Measurements from ENCODE around the gene PMEL. TPM values are rescaled to one million over a fixed set of nuclear protein-coding genes. Genes with fewer than 3 reads are reported as not detected.

PMEL gene
- polyA plus RNA-seq, 1 donor (not counting 4 experiments of a cell fraction or from before 2014, with no cell fraction given), result 1.3 TPM

DNA sequence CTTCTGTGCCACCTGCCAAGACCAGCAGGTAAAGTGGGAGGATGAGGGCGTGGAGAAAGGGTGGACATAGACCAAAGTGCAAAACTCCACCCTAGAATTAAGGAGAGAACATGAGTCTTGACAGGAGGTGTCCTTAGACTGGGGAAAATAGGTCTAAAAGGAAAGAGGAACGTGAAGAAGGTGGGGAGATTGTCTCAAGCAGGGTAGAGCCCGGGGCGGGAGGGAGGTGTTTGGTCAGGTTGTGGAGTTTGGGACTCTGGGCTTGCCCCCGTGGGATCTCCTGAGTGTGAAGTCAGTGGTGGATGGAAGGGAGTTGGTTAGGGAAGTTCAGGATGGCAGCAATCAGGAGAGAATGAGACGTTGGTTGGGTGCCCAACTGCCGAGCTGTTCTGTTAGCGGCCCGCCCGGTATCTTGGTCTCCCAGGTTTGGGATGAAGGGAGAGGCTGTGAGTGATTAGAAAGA lies 34.5 kb downstream of the PMEL start:
- no peaks in the 10 kb centered on the region for H4K20me1 ChIP-seq (ENCODE audit: control insufficient read depth, extremely low read depth, insufficient read depth, low read length)
- FAIRE-seq (no peak), DNase-seq (ENCODE audit: low read depth, low spot score) (no peak)
- H2AFZ ChIP-seq (ENCODE audit: control insufficient read depth, low read length), result peak overlapping the region; percentile 16
- peak overlapping the region; percentile 86 for H3K9ac ChIP-seq (ENCODE audit: control insufficient read depth, extremely low read depth, insufficient read depth, low read length)
- dilution Hi-C loops (cut with MboI; ENCODE audit: extremely low pct_ligation_motif_present, low sequenced_read_pairs), result no loop called here
- TF ChIP-seq, protein P1, sequence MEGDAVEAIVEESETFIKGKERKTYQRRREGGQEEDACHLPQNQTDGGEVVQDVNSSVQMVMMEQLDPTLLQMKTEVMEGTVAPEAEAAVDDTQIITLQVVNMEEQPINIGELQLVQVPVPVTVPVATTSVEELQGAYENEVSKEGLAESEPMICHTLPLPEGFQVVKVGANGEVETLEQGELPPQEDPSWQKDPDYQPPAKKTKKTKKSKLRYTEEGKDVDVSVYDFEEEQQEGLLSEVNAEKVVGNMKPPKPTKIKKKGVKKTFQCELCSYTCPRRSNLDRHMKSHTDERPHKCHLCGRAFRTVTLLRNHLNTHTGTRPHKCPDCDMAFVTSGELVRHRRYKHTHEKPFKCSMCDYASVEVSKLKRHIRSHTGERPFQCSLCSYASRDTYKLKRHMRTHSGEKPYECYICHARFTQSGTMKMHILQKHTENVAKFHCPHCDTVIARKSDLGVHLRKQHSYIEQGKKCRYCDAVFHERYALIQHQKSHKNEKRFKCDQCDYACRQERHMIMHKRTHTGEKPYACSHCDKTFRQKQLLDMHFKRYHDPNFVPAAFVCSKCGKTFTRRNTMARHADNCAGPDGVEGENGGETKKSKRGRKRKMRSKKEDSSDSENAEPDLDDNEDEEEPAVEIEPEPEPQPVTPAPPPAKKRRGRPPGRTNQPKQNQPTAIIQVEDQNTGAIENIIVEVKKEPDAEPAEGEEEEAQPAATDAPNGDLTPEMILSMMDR (optimal IDR thresholded peaks at IDR 0.05 in 1 of 3, IDR thresholded peaks at IDR 0.05 in 1 of 3, conservative IDR thresholded peaks at IDR 0.05 in 1 of 3; ENCODE audit: extremely low read depth in 1 of 3, insufficient read depth in 2 of 3, low read length in 3 of 3), result no peak
- no peak for TF ChIP-seq EZH2 (IDR thresholded peaks at IDR 0.05; ENCODE audit: low read length)
- H3K79me2 ChIP-seq (ENCODE audit: control insufficient read depth, insufficient read depth, low read length), result peaks cover 46% of the 10 kb centered on the region
- no peaks in the 10 kb centered on the region for H3K9me1 ChIP-seq (ENCODE audit: control insufficient read depth, extremely low read depth, insufficient read depth, low read length)
- H3K4me3 ChIP-seq (ENCODE audit: control insufficient read depth in 2 of 3, extremely low read depth in 1 of 3, insufficient read depth in 2 of 3, low read depth in 1 of 3, low read length in 3 of 3), result peak overlapping the region; percentile 52 to 92 (median 83)
- H3K9me3 ChIP-seq (ENCODE audit: control insufficient read depth, low read depth, low read length), result no peaks in the 10 kb centered on the region
- H3K27ac ChIP-seq (ENCODE audit: control insufficient read depth, insufficient read depth, low read length), result peak overlapping the region; percentile 91
- H3K4me1 ChIP-seq (ENCODE audit: control insufficient read depth, extremely low read depth, insufficient read depth, low read length), result peaks cover 54% of the 10 kb centered on the region
- H3K27me3 ChIP-seq (ENCODE audit: control insufficient read depth, extremely low read depth, insufficient read depth, low read length), result no peaks in the 10 kb centered on the region
- H3K36me3 ChIP-seq (ENCODE audit: control insufficient read depth in 2 of 2, extremely low read depth in 1 of 2, insufficient read depth in 2 of 2, low read length in 2 of 2), result peaks cover under 1 to 24% of the 10 kb centered on the region in 2 experiments
- peak overlapping the region; percentile 94 for H3K4me2 ChIP-seq (ENCODE audit: control insufficient read depth, extremely low read depth, insufficient read depth, low read depth, low read length)

DNA sequence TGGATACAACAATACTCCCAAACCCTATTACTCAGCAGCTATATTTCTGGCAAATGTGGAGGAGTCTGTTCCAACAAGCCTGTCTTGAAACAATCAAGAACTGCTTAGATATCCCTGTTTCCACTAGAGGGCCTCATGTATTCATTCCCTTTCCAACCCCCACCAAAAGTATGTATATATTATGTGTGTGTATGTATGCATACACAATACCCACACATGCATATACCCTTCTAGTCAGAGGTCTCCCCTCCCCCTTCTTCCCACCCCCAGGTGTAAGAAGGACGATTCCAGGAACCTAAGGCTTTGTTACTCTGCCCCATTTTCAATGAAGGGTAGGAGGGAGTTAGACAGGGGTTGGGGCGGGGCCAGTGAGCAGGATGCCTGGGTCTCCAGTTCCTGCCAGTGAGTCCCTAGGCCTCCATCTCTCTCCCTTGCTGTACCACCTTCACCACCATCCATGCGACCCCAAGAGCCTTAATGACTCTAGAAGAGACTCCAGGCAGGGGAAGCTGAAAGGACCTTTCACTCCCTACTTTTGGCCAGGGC lies 35.0 kb downstream of the PMEL start, which contains the start of gene DGKA:
Gene DGKA, plus strand, starts transcription at position 392 of the 546 bp plus-strand sequence. CDS start 5,342 bp downstream, outside the sequence.
- Histone ChIP-seq H2AFZ (ENCODE audit: control insufficient read depth, low read length) (peak within 1 kb of the TSS; percentile 16), H3K4me1 (ENCODE audit: control insufficient read depth, extremely low read depth, insufficient read depth, low read length) (peaks cover 53% of the 10 kb centered on the region), H3K4me2 (ENCODE audit: control insufficient read depth, extremely low read depth, insufficient read depth, low read depth, low read length) (peak within 1 kb of the TSS; percentile 94), H3K27ac (ENCODE audit: control insufficient read depth, insufficient read depth, low read length) (peak within 1 kb of the TSS; percentile 97), H3K9ac (ENCODE audit: control insufficient read depth, extremely low read depth, insufficient read depth, low read length) (peak within 1 kb of the TSS; percentile 86), H3K9me3 (ENCODE audit: control insufficient read depth, low read depth, low read length) (no peaks in the 10 kb centered on the region), H3K9me1 (ENCODE audit: control insufficient read depth, extremely low read depth, insufficient read depth, low read length) (no peaks in the 10 kb centered on the region), H3K36me3 (ENCODE audit: control insufficient read depth in 2 of 2, extremely low read depth in 1 of 2, insufficient read depth in 2 of 2, low read length in 2 of 2) (peaks cover 0 to 19% of the 10 kb centered on the region in 2 experiments), H4K20me1 (ENCODE audit: control insufficient read depth, extremely low read depth, insufficient read depth, low read length) (no peaks in the 10 kb centered on the region), H3K79me2 (ENCODE audit: control insufficient read depth, insufficient read depth, low read length) (peaks cover 47% of the 10 kb centered on the region), H3K4me3 (ENCODE audit: control insufficient read depth in 2 of 3, extremely low read depth in 1 of 3, insufficient read depth in 2 of 3, low read depth in 1 of 3, low read length in 3 of 3) (peak within 1 kb of the TSS; percentile 52 to 92 (median 83)), H3K27me3 (ENCODE audit: control insufficient read depth, extremely low read depth, insufficient read depth, low read length) (no peaks in the 10 kb centered on the region)
- peak; percentile 88 for DNase-seq (ENCODE audit: low read depth, low spot score)
- TF ChIP-seq, protein P1 (optimal IDR thresholded peaks at IDR 0.05 in 1 of 3, IDR thresholded peaks at IDR 0.05 in 1 of 3, conservative IDR thresholded peaks at IDR 0.05 in 1 of 3; ENCODE audit: extremely low read depth in 1 of 3, insufficient read depth in 2 of 3, low read length in 3 of 3), result peak in 2 of 3 experiments; percentile 52 to 68
- no peak for TF ChIP-seq EZH2 (IDR thresholded peaks at IDR 0.05; ENCODE audit: low read length)
- dilution Hi-C loops (cut with MboI; ENCODE audit: extremely low pct_ligation_motif_present, low sequenced_read_pairs), result no loop called here
- FAIRE-seq, result peak; percentile 29

Data from keratinocyte (primary cell).